Adrenal gland (tissue), 5 donors: ENCODE measurements around the gene HBS1L.

Experiments used
- CTCF ChIP-seq, 6 experiments: fragments of 450-650 bp in 4 of 6; fragments of 200-600 bp in 2 of 6; sonication (generic) in 1 of 6; IDR thresholded peaks; 1 replicate in 5 of 6; 2 replicates in 1 of 6; pipeline versions ENCODE4 v1.5.1 to v1.8.0; 2016 to 2021; ENCODE audit warnings: antibody characterized with exemption in 6 of 6, mild to moderate bottlenecking in 2 of 6, moderate library complexity in 1 of 6
- POLR2A ChIP-seq, 2 donors: fragments of 450-650 bp; IDR thresholded peaks; one replicate each; pipeline ENCODE4 v1.6.1; 2017; ENCODE audit warnings: antibody characterized with exemption in 2 of 2, mild to moderate bottlenecking in 2 of 2, moderate library complexity in 1 of 2
- donor health status: DM: no; HTN: no; CAD: no.

GRCh38 chr6:134999107-134999506 is 55.5 kb downstream of the HBS1L start:
- TF ChIP-seq POLR2A (IDR thresholded peaks at IDR 0.05), result no peak
- no peak for TF ChIP-seq CTCF (IDR thresholded peaks at IDR 0.05)
